Measurements from ENCODE around the gene TOP1.

TOP1 gene

GRCh38 chr20:41168281-41169161 lies 139.9 kb downstream of the TOP1 start:
- peak; percentile 17 for DNase-seq
- H3K4me1 Mint-ChIP-seq: peaks cover 30% of the 10 kb centered on the region
- no peaks in the 10 kb centered on the region for H3K9me3 Mint-ChIP-seq
- H3K27ac Mint-ChIP-seq: peak overlapping the region; percentile 66
- H3K36me3 Mint-ChIP-seq: peaks cover 91% of the 10 kb centered on the region
- H3K27me3 Mint-ChIP-seq: no peaks in the 10 kb centered on the region
- H3K4me3 Mint-ChIP-seq: no peak overlapping the region
- CTCF ChIA-PET: interaction anchor here (1.7 to 5.2 kb wide), 2 partner anchors 33 to 64 kb away, joined by 5 to 24 read pairs; no protein-coding TSS in a partner anchor

GRCh38 chr20:41169162-41169690 lies 140.6 kb downstream of the TOP1 start:
- Mint-ChIP-seq H3K27ac (peak overlapping the region; percentile 59), H3K27me3 (no peaks in the 10 kb centered on the region), H3K36me3 (peaks cover 91% of the 10 kb centered on the region), H3K9me3 (no peaks in the 10 kb centered on the region), H3K4me1 (peaks cover 23% of the 10 kb centered on the region), H3K4me3 (no peak overlapping the region)
- DNase-seq: peak; percentile 6
- CTCF ChIA-PET: interaction anchor here (0.9 to 5.2 kb wide), 4 partner anchors 11 to 171 kb away, joined by 3 to 24 read pairs (median 4); partner anchors contain the start of gene LPIN3

GRCh38 chr20:41169791-41170351 lies 141.2 kb downstream of the TOP1 start:
- Mint-ChIP-seq H3K4me3 (no peak overlapping the region), H3K9me3 (no peaks in the 10 kb centered on the region), H3K36me3 (peaks cover 92% of the 10 kb centered on the region), H3K27ac (peak overlapping the region; percentile 59), H3K4me1 (peaks cover 26% of the 10 kb centered on the region), H3K27me3 (no peaks in the 10 kb centered on the region)
- DNase-seq: peak; percentile 13
- CTCF ChIA-PET: interaction anchor here (0.9 to 5.2 kb wide), 7 partner anchors 11 to 201 kb away, joined by 3 to 24 read pairs (median 4); partner anchors contain the start of gene LPIN3

GRCh38 chr20:41170386-41171105 lies 141.9 kb downstream of the TOP1 start:
- peak overlapping the region; percentile 66 for H3K27ac Mint-ChIP-seq
- CTCF ChIA-PET: interaction anchor here (1.2 to 5.2 kb wide), 6 partner anchors 13 to 202 kb away, joined by 3 to 24 read pairs (median 4); no protein-coding TSS in a partner anchor
- H3K4me1 Mint-ChIP-seq: peaks cover 31% of the 10 kb centered on the region
- no peaks in the 10 kb centered on the region for H3K9me3 Mint-ChIP-seq
- H3K27me3 Mint-ChIP-seq: no peaks in the 10 kb centered on the region
- DNase-seq: peak; percentile 13
- no peak overlapping the region for H3K4me3 Mint-ChIP-seq
- H3K36me3 Mint-ChIP-seq: peaks cover 91% of the 10 kb centered on the region

GRCh38 chr20:41171736-41172295 lies 143.2 kb downstream of the TOP1 start:
- H3K36me3 Mint-ChIP-seq: peaks cover 91% of the 10 kb centered on the region
- H3K4me1 Mint-ChIP-seq: peaks cover 30% of the 10 kb centered on the region

GRCh38 chr20:41172296-41173140 lies 143.9 kb downstream of the TOP1 start:
- no peaks in the 10 kb centered on the region for H3K27me3 Mint-ChIP-seq
- no peaks in the 10 kb centered on the region for H3K9me3 Mint-ChIP-seq
- peak overlapping the region; percentile 75 for H3K27ac Mint-ChIP-seq
- peak; percentile 20 for DNase-seq
- peaks cover 90% of the 10 kb centered on the region for H3K36me3 Mint-ChIP-seq
- CTCF ChIA-PET: interaction anchor here (0.7 to 3.4 kb wide), 23 partner anchors 8 to 238 kb away, joined by 3 to 41 read pairs (median 5); partner anchors contain the start of gene LPIN3
- peaks cover 23% of the 10 kb centered on the region for H3K4me1 Mint-ChIP-seq
- no peak overlapping the region for H3K4me3 Mint-ChIP-seq

More at GRCh38 chr20:41171736-41172295, 143.2 kb downstream of the TOP1 start:
- Mint-ChIP-seq H3K27me3 (no peaks in the 10 kb centered on the region), H3K9me3 (no peaks in the 10 kb centered on the region), H3K4me3 (no peak overlapping the region), H3K27ac (peak overlapping the region; percentile 82)
- no peak for DNase-seq
- CTCF ChIA-PET: interaction anchor here (0.9 to 3.4 kb wide), 9 partner anchors 15 to 239 kb away, joined by 4 to 41 read pairs (median 17); partner anchors contain the start of gene LPIN3

- CTCF ChIA-PET: interaction anchor here (0.7 to 3.4 kb wide), 23 partner anchors 8 to 238 kb away, joined by 3 to 41 read pairs (median 5); partner anchors contain the start of gene LPIN3
- peaks cover 90% of the 10 kb centered on the region for H3K36me3 Mint-ChIP-seq
- peaks cover 22% of the 10 kb centered on the region for H3K4me1 Mint-ChIP-seq
- no peak overlapping the region for H3K4me3 Mint-ChIP-seq
- H3K9me3 Mint-ChIP-seq: no peaks in the 10 kb centered on the region
- H3K27me3 Mint-ChIP-seq: no peaks in the 10 kb centered on the region
- H3K27ac Mint-ChIP-seq: peak overlapping the region; percentile 75
- peak; percentile 73 for DNase-seq
Observed at GRCh38 chr20:41173161-41173721, 144.6 kb downstream of the TOP1 start.

- Mint-ChIP-seq H3K36me3 (peaks cover 84% of the 10 kb centered on the region), H3K4me1 (peaks cover 22% of the 10 kb centered on the region), H3K4me3 (no peak overlapping the region), H3K27ac (peak overlapping the region; percentile 45), H3K27me3 (no peaks in the 10 kb centered on the region), H3K9me3 (no peaks in the 10 kb centered on the region)
- CTCF ChIA-PET: interaction anchor here (0.8 to 3.4 kb wide), 15 partner anchors 9 to 170 kb away, joined by 3 to 41 read pairs (median 7); partner anchors contain the start of gene LPIN3
- DNase-seq: peak; percentile 11
Observed at GRCh38 chr20:41173791-41174341, 145.2 kb downstream of the TOP1 start.
